Fibroblast of upper back skin (primary cell): ENCODE measurements around the gene SF3B3.
"Not testable (repeated sequence)": the region's sequence is repeated elsewhere in the genome, so short reads cannot be mapped to it uniquely, and the experiment has no call there.

Source experiments
- DNase-seq: peaks from one replicate; pipeline ENCODE4 v3.0.0-alpha.2; 2013

The SF3B3 gene

DNA sequence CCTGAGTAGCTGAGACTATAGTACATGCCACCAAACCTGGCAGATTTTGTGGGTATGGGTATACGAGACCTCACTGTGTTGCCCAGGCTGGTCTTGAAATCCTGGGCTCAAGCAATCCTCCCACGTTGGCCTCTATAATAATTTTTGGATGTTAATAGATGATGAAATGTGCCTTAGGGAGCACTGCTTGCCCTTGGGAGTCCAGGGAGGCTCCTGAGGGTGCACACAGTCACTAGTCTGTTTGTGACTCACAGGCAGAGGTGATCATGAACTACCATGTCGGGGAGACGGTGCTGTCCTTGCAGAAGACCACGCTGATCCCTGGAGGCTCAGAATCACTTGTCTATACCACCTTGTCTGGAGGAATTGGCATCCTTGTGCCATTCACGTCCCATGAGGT, 46.1 kb downstream of the SF3B3 start:
- no peak for DNase-seq

DNA sequence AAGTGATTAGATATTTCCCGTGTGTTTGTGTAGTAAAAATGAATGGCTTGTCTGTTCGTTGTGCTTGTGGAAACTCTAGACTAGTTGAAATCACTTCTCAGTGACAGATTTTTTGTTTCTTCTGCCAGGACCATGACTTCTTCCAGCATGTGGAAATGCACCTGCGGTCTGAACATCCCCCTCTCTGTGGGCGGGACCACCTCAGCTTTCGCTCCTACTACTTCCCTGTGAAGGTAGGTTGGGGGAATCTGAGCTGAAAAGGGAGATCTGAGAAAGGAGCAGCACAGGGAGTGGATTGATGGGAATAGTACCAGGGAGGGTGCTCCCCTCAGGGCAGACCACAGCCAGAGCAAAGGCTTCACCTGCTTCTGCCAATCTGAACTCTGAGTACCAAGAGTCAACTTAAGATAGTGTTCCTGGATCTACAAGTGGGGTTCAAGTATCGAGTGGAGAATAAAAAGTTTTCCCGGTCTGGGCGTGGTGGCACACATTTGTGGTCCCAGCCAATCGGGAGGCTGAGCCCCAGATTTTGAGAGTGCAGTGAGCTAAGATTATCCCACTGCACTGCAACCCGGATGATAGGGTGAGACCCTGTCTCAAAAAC, 47.5 kb downstream of the SF3B3 start:
- no peak for DNase-seq

DNA sequence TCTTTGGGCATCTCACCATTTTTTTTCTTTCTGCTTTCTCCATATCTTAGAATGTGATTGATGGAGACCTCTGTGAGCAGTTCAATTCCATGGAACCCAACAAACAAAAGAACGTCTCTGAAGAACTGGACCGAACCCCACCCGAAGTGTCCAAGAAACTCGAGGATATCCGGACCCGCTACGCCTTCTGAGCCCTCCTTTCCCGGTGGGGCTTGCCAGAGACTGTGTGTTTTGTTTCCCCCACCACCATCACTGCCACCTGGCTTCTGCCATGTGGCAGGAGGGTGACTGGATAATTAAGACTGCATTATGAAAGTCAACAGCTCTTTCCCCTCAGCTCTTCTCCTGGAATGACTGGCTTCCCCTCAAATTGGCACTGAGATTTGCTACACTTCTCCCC, 48.0 kb downstream of the SF3B3 start:
- no peak for DNase-seq

DNA sequence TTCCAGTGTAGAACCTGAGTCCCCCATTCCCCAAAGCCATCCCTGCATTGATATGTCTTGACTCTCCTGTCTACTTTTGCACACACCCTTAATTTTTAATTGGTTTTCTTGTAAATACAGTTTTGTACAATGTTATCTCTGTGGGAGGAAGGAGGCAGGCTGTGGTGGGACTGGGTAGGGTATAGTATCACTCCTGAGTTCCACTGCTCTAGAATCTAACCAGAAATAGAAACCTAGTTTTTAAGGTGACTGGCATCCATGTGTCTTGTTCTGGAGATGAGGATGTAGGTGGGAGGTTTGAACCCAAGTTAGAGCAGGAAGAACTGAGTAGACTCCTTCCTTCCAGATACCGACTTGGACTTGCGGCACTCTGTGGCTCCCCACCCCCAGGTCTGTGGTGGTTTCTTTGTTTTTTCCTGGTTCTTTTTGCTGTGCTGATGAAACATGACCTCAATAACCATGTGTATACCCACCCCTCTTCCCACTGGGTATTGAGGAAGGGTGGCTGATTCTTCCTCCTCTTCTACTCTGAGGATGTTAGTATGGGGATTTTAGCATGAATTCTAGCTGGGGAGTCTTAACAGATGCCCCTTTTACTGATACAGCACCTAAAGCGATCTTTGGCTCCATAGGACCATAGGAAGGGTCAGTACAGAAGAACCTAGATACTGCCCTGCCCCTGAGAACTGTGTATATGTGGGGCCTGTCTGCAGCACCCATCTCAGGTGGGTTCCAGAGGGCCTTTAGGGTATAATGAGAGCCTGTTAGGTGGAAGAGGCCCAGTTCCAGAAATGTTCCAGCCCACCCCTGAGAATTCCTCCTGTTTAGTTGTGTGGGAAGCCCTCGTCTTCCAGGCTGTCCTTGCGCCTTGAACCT, 48.7 kb downstream of the SF3B3 start:
- peak; percentile 49 for DNase-seq

DNA sequence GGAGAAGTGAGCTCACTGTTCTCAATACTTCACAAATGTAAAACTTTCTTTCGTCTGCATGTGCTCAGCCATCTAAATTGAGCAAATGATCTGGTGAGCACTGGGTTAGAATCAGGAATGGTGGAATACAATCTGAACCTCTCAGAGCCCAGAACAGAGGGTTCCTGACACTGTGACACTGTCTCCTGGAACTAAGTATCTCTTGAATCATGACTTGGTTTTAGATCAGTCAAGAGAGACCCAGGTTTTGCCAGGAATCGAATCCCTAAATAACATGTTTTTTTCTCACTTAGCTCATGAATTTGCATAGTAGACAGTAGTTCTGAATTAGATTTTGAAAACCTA, 49.3 kb downstream of the SF3B3 start:
- DNase-seq, result no peak

DNA sequence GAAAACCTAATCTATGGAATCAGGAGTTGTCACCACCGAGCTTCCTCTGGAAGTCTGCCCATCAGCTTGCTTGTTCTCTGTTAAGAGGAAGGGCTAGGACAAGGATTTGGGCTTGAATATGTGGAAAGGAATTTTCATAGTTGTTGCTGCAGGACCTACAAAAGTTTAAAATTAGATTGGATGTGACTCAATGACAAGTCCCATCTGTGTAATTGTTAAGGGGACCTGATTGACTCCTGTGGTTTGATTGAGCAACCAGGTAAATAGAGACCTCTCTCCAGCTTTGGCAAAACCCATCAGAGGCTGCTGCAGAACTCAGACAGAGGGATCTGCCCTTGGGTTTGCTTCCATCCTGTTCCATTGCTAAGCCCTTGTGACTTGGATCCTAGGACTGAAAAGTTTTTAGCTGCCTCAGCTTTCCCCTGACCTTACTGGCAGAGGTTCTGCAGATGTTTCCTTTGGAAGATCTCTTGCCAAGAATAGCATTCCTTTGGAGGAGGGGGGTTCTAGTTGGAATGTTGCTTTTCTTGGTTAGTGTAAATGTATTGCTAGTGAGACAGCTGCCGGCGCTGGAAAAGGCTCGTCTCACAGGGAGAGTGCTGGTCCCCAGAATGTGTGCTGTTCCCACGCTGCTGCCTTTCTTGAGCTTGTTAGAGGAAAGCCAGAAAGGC, 50.0 kb downstream of the SF3B3 start:
- peak; percentile 95 for DNase-seq

DNA sequence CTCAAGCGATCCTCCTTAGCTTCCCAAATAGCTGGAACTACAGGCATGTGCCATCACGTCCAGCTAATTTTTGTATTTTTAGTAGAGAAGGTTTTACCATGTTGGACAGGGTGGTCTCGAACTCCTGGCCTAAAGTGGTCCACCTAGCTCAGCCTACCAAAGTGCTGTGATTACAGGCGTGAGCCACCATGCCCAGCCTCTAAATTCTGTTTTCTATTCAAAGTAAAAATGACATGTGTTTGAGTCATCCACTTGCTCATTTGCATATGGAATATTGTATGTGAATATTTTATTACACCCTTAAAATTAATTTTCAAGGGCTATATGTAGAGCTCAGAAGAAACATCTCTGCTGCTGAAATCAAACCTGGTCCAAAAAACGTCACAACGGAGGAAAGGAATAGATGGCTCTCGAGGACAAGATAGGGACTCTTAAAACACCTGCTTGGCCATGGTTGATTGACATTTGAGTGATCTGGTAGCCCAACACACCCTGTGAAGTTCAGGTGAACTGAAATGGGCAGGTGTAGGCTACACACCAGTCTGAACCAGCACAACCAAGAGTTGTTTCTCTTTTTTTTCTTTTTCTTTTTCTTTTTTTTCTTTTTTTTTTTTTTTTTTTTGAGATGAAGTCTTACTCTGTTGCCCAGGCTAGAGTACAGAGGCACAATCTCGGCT, 51.1 kb downstream of the SF3B3 start:
- DNase-seq, result no peak

DNA sequence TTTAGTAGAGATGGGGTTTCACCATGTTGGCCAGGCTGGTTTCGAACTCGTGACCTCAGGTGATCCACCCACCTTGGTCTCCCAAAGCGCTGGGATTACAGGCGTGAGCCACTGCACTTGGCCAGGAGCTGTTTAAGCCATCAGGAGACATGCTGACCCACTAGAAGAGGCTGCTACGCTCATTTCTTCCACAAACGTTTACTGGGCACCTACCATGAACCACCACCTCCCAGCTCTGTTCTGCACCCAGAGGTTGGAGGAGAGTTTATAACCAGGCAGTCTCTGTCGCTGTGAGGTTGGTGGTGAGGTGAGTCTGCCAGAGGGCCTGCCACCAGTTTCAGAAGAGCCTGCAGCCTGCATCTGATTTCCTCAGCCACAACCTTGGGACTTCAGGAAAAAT, 51.8 kb downstream of the SF3B3 start:
- no peak for DNase-seq

DNA sequence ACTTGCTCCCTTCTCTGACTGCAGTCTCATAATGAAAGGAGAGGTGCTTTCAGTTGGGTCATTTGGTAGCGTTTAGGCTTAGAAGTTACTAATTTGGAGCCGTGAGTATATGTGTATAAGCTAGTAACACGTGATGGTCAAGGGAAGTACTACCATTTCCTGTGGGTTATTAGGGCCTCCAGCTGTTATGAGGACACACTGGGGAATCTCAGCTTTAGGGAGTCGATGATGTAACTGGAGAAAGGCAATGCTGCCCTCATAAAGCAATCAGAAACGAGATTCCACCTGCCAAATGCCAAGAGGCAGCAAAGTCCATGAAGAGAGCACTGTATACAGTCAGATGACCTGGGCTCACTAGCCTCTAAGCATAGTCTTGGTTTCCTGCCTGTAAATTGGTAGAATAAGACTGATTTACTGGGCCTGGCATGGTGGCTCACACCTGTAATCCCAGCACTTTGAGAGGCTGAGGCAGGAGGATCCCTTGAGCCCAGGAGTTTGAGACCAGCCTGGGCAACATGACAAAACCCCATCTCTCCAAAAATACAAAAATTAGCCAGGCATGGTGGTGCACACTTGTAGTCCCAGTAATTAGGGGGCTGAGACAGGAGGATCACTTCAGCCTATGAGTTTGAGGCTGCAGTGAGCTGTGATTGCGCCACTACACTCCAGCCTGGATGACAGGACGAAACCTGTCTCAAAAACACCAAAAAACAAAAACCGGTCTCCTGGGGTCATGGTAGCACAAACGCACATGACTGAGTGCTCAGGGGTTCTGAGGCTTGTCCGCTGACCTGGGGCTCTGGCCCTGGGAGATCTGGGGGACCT, 53.0 kb downstream of the SF3B3 start:
- DNase-seq, result peak; percentile 50

DNA sequence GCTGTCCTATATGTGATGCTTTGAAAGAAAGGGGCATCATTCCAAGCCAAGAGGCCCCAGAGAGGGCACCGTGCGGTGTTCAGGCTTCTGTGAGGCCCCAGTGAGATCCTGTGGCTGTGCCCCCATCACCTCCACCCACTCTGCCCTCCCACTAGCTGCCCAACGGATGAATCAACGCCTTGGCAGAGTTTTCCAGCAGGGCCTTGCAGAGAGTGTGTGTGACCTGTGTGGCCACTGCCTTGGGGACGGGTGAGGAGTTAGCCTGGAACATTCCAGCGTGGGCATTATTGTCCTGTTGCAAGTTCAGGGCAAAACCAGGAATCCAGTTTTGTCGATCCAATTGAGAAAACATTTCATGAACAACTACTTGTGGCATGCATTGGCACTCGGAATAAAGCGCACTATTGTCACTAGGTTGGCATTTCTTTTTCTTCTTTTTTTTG, 53.7 kb downstream of the SF3B3 start:
- peak; percentile 23 for DNase-seq

DNA sequence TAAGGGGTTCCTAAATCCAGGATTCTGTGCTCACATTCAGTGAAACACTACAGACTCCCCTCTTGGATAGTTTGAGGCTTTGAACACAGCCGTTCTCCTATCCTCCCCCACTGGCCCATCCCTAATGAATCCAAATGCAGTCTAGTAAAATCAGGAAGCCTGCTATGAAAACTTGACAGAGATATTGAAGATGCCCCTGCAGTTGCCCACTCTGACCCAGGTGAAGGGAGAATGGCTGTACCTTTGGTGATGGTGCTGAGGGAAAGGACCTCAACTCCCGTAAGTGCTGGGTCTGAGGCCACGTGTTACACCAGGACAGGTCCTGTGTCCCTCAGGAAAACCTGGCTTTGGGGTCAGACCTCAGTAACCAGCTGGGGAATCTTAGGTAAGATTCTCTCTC, 54.4 kb downstream of the SF3B3 start:
- DNase-seq, result no peak

DNA sequence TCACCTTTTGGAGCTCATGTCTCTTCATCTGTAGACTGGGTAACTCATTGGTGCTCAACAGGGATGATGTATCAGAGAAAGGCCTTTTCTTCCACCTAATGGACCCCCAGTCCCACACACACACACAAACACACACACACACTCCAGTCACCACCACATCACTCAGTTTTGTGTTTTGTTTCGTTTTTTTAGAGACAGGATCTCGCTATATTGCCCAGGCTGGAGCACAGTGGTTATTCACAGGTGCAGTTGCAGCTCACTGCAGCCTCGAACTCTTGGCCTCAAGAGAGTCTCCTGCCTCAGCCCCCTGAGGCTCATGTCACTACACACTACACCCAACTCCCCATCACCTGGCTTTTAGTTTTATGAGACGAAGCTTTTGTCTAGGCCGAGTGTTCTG, 55.6 kb downstream of the SF3B3 start:
- no peak for DNase-seq

DNA sequence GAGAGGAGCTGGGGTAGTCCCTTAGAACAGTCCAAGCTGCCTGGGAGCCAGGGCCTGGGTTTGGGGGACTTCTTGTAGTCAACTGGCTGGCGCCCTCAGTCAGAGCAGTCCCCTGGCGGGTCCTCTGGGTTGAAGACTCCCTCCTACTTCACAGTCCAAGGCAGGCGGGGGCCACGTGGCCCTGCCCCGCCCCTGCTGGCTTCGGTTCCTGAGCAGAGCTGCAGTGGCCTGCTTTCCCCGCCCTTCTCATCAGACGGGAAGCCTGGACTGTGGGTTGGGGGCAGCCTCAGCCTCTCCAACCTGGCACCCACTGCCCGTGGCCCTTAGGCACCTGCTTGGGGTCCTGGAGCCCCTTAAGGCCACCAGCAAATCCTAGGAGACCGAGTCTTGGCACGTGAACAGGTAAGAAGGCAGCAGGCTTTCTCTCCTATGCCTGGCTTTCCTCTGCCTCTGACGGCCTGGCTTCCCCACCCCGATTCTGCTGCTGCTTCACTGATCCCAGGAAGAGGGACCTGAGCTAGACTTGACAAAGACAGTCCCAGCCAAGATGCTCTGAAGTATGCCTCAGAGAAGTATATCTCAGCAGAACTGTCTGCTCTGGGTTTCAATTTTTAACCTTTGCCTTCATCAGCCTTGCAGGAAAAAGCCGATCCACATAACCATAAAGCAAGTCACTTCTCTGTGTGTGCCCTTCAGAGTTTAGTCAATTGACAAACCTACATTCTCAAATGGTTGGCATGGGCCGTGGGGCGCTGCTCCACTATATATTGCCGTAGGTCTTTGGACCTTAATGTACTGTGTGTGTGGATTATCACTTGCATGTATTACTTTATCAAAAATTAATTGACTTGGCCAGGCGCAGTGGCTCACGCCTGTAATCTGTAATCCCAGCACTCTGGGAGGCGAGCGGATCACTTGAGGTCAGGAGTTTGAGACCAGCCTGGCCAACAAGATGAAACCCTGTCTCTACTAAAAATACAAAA, 56.3 kb downstream of the SF3B3 start:
- no peak for DNase-seq

DNA sequence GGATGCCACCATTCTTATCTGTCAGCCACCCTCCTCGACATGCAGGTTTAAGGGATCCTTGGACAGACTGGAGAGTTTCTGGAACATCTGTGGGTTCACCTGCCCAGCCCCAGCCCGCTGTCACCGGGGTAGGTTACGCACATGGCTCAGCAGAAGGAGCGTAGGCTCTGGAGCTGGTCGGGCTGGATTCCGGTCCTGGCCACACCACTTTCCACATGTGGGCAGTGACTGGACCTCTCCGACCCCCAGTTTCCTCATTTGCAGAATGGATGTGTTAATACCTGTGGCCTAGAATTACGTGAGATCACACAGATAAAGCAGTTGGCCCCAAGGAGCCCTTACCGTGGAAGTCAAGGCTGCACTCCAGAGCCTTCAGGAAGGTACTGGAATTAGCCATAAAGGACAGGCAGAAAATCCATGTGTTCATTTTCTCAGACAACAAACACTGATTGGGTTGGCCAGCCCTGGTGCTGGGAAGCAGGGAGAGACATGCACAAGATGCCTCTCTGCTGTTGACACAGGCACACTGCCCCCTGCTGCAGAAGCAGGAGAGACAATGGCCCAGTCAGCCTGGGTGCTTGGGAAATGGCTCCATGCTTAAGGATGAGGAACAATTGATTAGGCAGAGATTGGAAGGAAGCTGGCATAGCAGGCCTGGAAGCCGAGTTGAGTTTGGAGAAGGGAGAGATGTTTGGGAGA, 58.8 kb downstream of the SF3B3 start:
- DNase-seq, result no peak

DNA sequence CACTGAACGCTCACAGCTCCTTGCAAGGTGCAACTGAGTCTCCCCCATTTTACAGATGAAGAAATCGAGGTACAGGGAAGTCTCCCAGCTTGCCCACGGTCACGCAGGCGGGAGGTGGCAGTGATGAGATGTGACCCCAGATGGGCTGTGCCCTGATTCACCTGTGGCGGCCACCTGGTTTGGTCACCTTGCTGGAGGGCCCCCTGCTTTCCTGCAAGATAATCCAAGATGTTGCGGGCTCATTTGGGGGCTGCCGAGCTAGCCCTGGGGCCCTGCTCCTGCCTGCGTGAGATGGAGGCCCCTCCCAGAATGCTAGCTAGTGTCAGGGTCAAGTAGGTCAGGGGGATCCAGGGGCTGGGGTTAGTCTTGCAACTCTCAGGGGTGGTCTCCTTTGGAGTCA, 63.1 kb downstream of the SF3B3 start:
- DNase-seq, result no peak

DNA sequence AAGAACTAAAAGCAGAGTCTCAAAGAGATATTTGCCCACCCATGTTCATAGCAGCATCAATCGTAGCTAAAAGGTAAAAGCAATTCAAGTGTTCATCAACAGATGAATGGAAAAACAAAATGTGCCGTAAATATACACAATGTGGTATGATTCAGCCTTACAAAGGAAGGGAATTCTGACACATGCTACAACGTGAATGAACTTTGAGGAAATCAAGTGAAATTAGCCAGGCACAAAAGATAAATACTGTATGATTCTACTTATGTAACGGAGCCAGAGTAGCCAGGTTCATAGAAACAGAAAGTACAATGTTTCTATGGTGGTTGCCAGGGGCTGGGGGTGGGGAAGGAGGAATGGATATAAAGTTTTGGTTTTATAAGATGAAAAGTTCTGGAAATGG, 64.9 kb downstream of the SF3B3 start:
- no peak for DNase-seq

DNA sequence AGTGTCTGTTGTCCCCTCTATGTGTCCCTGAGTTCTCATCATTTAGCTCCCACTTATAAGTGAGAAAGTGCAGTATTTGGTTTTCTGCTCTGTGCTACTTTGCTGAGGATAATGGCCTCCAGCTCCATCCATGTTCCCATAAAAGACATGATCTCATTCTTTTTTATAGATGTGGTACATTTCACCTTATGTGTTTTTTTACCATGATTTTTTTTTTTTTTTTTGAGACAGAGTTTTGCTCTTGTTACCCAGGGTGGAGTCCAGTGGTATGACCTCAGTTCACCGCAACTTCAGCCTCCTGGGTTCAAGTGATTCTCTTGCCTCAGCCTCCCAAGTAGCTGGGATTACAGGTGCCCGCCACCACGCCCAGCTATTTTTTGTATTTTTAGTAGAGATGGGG, 65.8 kb downstream of the SF3B3 start:
- DNase-seq, result not testable (repeated sequence)

DNA sequence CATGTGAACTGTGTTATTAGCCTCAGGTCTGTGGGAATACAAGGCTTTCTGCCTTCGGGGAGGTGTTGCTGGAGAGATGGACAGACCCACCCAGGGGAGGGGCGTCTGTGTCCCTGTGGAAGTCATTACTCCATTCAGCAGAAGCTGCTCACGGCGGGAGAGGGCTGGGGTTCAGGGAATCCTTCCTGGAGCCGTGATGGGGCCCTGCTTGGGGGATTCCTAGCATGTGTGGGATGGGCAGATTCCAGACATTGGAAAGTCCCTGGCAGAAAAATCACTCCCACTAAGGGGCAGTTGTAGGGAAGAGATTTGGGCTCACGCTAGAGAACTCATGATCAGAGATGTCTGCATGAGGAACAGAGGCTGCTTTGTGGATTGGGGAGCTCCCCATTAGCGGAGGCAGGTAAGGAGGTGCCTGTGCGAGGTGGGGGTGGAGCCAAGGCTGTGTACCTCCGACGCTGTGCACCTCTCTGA, 66.4 kb downstream of the SF3B3 start:
- DNase-seq, result peak; percentile 58

DNA sequence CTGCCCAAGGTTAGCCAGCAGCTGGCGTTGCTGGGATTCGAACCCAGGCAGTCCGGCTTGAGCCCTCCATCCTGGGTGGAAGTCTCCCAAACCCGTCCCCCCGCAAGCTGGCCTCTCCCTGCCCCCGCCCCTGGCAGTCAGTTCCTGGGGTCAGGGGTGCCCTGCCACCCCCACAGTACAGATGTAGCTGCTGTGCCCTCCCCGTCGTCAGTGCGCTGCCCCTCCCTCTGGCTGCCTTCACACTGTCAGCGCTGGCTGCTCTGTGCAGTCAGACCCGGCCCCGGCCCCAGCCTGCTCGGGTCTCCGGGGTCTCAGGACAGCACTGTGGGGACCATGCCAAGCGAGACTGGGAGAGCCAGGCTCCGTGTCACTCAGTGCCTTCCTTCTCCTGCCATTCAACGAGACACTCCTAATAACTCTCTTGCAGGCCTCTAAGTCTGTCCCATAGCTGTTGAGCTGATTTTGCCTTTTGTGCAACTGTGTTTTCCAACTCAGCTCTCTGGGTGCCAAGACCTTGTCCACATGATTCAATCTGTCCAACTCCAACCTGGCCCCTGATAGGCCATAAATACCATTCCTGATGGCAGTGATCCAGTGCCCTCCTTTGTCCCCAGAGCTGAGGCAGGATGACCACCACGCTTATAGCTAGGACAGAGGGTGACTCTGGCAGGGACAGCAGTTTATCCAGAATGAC, 67.3 kb downstream of the SF3B3 start:
- no peak for DNase-seq

DNA sequence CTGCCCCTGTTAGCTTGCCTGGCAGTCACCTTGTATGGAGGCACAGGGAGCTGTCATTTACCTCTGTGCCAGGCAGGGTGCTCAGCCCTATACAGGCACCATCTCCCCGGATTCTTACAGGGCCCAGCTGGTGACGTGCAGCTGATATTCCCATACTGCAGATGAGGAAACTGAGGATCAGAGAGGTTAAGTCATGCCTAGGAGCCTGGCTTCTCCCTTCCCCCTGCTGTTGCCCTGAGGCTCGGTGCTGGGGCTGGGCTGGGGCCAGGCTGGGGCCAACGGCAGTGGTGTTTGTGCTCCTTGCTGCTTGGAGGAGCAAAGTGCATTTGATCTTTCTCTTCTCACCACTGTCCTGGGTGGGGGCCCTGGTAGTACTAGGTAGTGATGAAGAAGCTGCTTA, 68.0 kb downstream of the SF3B3 start:
- DNase-seq, result no peak
